NB4 (cell line): ENCODE measurements around the gene CRTAC1.

Source experiments
- POLR2A ChIP-seq: IDR thresholded peaks from 2 replicates; pipeline ENCODE4 v1.6.1; 2011; ENCODE audit warnings: mild to moderate bottlenecking; ENCODE audit not compliant: insufficient read length; ENCODE audit errors: extremely low read depth
- TF ChIP-seq, protein P1 (sequence below): IDR thresholded peaks from one replicate; pipeline ENCODE4 v1.5.1; 2012; ENCODE audit warnings: low read depth, low read length
- TF ChIP-seq, protein P2 (sequence below): IDR thresholded peaks from 2 replicates; pipeline ENCODE4 v1.6.1; 2011; ENCODE audit warnings: low read depth, low read length

DNA sequence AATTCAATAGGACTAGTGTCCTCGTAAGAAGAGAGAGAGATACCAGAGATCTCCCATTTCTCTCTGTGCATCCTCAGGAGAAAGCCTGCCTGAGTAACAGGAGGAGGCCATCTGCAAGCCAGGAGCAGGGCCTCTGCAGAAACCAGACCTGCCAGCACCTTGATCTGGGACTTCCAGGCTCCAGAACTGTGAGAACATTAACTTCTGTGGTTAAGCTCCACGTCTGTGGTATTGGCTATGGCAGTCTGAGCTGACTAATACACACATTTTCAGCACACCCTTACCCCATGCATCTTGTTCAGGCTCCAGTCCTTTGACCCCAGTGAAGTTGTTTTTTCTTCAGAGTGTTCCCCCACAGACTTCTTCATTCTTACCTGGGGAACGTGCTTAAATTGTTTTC, 3.1 kb upstream of the CRTAC1 start:
- TF ChIP-seq, protein P1, sequence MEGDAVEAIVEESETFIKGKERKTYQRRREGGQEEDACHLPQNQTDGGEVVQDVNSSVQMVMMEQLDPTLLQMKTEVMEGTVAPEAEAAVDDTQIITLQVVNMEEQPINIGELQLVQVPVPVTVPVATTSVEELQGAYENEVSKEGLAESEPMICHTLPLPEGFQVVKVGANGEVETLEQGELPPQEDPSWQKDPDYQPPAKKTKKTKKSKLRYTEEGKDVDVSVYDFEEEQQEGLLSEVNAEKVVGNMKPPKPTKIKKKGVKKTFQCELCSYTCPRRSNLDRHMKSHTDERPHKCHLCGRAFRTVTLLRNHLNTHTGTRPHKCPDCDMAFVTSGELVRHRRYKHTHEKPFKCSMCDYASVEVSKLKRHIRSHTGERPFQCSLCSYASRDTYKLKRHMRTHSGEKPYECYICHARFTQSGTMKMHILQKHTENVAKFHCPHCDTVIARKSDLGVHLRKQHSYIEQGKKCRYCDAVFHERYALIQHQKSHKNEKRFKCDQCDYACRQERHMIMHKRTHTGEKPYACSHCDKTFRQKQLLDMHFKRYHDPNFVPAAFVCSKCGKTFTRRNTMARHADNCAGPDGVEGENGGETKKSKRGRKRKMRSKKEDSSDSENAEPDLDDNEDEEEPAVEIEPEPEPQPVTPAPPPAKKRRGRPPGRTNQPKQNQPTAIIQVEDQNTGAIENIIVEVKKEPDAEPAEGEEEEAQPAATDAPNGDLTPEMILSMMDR = no peak
- TF ChIP-seq, protein P2, sequence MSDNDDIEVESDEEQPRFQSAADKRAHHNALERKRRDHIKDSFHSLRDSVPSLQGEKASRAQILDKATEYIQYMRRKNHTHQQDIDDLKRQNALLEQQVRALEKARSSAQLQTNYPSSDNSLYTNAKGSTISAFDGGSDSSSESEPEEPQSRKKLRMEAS = no peak
- no peak for TF ChIP-seq POLR2A
